Measurements from ENCODE around the gene HERPUD1.

- TF ChIP-seq, protein P1, sequence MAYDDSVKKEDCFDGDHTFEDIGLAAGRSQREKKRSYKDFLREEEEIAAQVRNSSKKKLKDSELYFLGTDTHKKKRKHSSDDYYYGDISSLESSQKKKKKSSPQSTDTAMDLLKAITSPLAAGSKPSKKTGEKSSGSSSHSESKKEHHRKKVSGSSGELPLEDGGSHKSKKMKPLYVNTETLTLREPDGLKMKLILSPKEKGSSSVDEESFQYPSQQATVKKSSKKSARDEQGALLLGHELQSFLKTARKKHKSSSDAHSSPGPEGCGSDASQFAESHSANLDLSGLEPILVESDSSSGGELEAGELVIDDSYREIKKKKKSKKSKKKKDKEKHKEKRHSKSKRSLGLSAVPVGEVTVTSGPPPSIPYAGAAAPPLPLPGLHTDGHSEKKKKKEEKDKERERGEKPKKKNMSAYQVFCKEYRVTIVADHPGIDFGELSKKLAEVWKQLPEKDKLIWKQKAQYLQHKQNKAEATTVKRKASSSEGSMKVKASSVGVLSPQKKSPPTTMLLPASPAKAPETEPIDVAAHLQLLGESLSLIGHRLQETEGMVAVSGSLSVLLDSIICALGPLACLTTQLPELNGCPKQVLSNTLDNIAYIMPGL (CRISPR knock-in tag; IDR thresholded peaks at IDR 0.05), result no peak
- no peak for TF ChIP-seq ZNF138 (CRISPR knock-in tag; conservative IDR thresholded peaks at IDR 0.05)
- TF ChIP-seq, protein P2, sequence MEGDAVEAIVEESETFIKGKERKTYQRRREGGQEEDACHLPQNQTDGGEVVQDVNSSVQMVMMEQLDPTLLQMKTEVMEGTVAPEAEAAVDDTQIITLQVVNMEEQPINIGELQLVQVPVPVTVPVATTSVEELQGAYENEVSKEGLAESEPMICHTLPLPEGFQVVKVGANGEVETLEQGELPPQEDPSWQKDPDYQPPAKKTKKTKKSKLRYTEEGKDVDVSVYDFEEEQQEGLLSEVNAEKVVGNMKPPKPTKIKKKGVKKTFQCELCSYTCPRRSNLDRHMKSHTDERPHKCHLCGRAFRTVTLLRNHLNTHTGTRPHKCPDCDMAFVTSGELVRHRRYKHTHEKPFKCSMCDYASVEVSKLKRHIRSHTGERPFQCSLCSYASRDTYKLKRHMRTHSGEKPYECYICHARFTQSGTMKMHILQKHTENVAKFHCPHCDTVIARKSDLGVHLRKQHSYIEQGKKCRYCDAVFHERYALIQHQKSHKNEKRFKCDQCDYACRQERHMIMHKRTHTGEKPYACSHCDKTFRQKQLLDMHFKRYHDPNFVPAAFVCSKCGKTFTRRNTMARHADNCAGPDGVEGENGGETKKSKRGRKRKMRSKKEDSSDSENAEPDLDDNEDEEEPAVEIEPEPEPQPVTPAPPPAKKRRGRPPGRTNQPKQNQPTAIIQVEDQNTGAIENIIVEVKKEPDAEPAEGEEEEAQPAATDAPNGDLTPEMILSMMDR (IDR thresholded peaks at IDR 0.05), result no peak
These were observed 15.2 kb upstream of the HERPUD1 start for GRCh38 chr16:56916571-56917403.

Data from WTC11 (cell line).